Kidney epithelial cell (primary cell): ENCODE data around the gene GRAP2. TPM values are rescaled to one million over a fixed set of nuclear protein-coding genes. Genes with fewer than 3 reads are reported as not detected.

Source experiments
- DNase-seq: peaks from one replicate; pipeline ENCODE4 v3.0.0-alpha.2; 2010; ENCODE audit warnings: low read depth
- H3K27me3 ChIP-seq: 2 replicates; pipeline ENCODE4 v1.6.0; 2011; ENCODE audit warnings: low read length; ENCODE audit not compliant: control insufficient read depth, insufficient read depth
- H3K36me3 ChIP-seq: 2 replicates; pipeline ENCODE4 v1.5.1; 2011; ENCODE audit warnings: low read length; ENCODE audit not compliant: control insufficient read depth, insufficient read depth
- H3K4me3 ChIP-seq: 2 replicates; pipeline ENCODE4 v1.5.1; 2011; ENCODE audit warnings: low read depth, mild to moderate bottlenecking, control low read depth, low read length
- total RNA-seq: library from RNA; depleted of rRNA; stranded (reverse); fragments of >200 nt; gene quantifications from 2 replicates; pipeline ENCODE4 v1.2.3, GENCODE V29; 2015
- TF ChIP-seq, protein P1 (sequence below): IDR thresholded peaks from 2 replicates; pipeline ENCODE4 v1.5.1; 2011; ENCODE audit warnings: mild to moderate bottlenecking, moderate library complexity, low read length, control low read depth, inconsistent platforms; ENCODE audit not compliant: insufficient read depth, poor library complexity, severe bottlenecking

Gene GRAP2
- total RNA-seq, 1 donor from 2014 or later = not detected

DNA sequence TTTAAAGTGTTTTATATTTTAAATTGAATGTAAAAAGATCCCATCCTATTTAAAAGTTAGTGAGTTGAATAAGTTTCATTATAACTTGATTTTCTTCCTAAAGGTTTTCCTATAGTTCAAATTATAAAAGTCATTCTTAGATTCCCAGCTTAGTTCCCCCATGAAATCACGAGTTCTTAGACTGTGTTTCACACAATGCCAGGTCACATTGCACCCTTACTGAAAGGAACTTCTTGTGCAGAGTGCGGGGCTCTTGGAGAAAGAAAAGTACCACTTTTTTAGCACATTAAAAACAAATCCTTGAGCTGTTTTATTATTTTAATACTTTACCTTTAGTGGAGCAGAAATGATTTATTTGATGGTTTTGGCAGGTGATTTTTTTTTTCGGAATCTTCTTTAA, 15.6 kb downstream of the GRAP2 start:
- peaks cover 33% of the 10 kb centered on the region for H3K27me3 ChIP-seq
- H3K36me3 ChIP-seq = no peaks in the 10 kb centered on the region

DNA sequence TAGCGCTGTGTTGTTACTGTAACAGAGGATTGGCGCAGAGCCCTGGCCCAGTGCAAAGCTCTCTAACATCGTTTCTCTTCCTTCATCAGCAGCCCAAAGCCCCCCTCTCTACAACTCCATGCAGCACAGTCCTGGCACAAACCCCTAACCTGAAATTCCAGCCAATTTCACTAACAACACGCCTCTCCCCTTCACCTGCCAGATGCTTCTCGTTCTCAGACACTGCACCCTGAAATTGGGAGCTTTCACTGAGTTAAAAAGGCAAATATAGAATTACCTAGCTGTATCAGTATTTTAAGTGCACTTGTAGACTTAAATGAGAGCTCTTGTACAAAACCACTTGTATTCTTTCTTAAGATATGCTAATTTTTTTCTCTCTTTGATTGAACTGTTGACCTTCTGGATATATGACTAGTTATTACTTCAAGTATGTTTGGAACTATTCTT, 16.3 kb downstream of the GRAP2 start:
- Histone ChIP-seq H3K27me3 (peaks cover 33% of the 10 kb centered on the region), H3K36me3 (no peaks in the 10 kb centered on the region), H3K4me3 (no peak overlapping the region)
- TF ChIP-seq, protein P1, sequence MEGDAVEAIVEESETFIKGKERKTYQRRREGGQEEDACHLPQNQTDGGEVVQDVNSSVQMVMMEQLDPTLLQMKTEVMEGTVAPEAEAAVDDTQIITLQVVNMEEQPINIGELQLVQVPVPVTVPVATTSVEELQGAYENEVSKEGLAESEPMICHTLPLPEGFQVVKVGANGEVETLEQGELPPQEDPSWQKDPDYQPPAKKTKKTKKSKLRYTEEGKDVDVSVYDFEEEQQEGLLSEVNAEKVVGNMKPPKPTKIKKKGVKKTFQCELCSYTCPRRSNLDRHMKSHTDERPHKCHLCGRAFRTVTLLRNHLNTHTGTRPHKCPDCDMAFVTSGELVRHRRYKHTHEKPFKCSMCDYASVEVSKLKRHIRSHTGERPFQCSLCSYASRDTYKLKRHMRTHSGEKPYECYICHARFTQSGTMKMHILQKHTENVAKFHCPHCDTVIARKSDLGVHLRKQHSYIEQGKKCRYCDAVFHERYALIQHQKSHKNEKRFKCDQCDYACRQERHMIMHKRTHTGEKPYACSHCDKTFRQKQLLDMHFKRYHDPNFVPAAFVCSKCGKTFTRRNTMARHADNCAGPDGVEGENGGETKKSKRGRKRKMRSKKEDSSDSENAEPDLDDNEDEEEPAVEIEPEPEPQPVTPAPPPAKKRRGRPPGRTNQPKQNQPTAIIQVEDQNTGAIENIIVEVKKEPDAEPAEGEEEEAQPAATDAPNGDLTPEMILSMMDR = no peak
- no peak for DNase-seq

More for the DNA sequence above, 15.6 kb downstream of the GRAP2 start:
- H3K4me3 ChIP-seq = no peak overlapping the region
- TF ChIP-seq, protein P1 = no peak
- no peak for DNase-seq

DNA sequence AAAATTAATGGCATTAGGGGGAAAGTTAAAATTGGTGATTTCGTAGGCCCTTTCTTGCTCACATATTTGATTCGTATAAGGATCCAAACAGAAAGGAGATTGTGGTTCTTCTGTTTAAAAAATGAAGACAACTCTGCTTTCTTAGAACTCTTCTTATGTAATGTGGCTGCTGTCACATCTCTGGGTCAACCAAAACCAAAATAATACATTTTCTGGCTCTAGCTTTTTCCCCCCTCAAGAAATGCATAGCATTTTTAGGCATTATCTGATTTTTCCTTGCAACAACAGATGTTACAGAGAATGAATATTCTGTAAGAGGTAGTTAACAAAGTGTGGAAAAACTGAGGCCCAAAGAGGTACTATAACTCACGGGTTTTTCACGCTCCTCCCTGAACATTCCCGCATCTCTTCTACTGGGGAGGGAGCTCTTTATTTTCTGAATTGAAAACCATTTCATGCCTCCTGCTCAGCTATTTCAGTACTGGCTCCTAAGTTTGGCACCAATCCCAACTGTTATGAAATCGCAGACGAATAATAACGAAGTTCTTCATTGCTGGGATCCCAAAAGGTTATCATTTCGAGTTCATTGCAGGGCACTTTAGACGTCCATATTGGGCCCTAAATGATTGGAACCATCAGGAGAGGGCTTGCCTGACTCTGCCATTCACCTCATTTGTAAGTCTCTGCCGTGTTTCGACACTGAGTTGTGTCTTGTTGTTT, 17.1 kb downstream of the GRAP2 start:
- peaks cover 35% of the 10 kb centered on the region for H3K27me3 ChIP-seq
- no peak overlapping the region for H3K4me3 ChIP-seq
- no peak for DNase-seq
- no peaks in the 10 kb centered on the region for H3K36me3 ChIP-seq
- TF ChIP-seq, protein P1 = no peak

DNA sequence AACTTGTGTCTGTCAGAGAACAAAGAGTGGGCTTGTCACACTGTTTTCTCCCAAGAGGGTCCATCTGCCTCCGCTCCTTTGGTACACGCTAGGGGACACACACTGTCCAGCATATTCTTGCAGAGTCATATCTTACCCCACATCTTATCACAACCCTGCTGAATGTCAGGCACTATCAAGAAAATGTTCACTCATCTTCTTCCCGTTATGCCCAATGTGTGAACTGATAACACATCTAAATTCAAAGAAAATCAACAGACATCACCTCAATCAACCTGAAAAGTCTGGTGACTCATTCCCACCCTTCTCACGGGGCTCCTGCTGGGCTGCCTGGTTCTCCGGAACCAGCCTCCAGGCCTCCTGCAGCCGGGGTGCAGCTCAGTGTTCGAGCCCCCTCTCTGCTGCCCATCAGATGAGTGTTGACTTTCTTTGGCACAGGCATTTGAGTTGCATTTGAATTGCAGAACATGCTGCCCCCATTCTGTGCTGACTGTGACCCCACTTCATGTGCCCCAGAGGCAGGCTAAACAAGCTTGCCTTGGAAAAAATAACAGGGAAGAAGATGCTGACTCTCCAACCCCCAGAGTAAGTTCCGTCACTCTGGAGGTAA, 19.4 kb downstream of the GRAP2 start:
- DNase-seq = no peak
- H3K4me3 ChIP-seq = no peak overlapping the region
- H3K27me3 ChIP-seq = peaks cover 23% of the 10 kb centered on the region
- TF ChIP-seq, protein P1 = no peak
- H3K36me3 ChIP-seq = no peaks in the 10 kb centered on the region

DNA sequence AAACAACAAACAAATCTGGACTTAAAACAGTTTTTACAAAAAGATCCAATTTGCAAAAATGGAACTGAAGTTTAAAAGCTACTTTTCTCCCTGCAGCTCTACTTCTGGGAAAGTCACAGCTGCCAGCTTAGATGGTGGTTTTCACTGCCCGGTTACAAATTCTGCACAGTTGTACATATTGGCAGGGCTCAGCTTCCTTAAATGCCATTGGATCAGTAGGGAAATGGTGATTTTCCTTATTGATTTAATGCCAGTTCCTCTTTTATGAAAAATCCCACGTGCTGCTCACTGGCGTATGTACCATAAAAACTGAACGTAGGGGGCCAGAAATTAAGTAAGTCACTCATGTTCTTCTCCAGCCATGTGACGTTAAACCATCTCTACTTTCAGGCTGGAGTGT, 22.8 kb downstream of the GRAP2 start:
- H3K36me3 ChIP-seq = no peaks in the 10 kb centered on the region
- TF ChIP-seq, protein P1 = no peak
- no peak overlapping the region for H3K4me3 ChIP-seq
- H3K27me3 ChIP-seq = peaks cover 25% of the 10 kb centered on the region
- no peak for DNase-seq

DNA sequence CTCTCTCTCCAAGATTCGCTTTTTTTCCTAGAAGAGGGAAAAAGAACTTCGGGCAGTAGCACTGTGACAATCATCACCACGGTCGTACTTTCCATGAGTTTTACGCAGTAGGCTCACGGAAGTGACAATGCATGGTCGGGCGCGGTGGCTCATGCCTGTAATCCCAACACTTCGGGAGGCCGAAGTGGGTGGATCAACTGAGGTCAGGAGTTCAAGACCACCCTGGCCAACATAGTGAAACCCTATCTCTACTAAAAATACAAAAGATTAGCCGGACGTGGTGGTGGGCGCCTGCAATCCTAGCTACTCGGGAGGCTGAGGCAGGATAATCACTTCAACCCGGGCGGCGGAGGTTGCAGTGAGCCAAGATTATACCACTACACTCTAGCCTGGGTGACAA, 23.4 kb downstream of the GRAP2 start:
- no peak for DNase-seq
- H3K4me3 ChIP-seq = no peak overlapping the region
- H3K27me3 ChIP-seq = peaks cover 27% of the 10 kb centered on the region
- TF ChIP-seq, protein P1 = no peak
- no peaks in the 10 kb centered on the region for H3K36me3 ChIP-seq
